K562 (cell line): ENCODE results near the gene CHMP2A. TPM values are rescaled to one million over a fixed set of nuclear protein-coding genes. Genes with fewer than 3 reads are reported as not detected.

Experiments used
- BCLAF1 ChIP-seq, 2 experiments: fragments of 450-650 bp in 1 of 2; IDR thresholded peaks; 2 replicates each; pipeline ENCODE4 v1.6.1; 2011 to 2017; ENCODE audit warnings: low read depth in 2 of 2, antibody characterized with exemption in 1 of 2, borderline replicate concordance in 1 of 2, low read length in 1 of 2, mild to moderate bottlenecking in 1 of 2, mixed read lengths in 1 of 2; ENCODE audit not compliant: control insufficient read depth in 1 of 2
- CC2D1A ChIP-seq: fragments of 450-650 bp; IDR thresholded peaks from 2 replicates; pipeline ENCODE4 v1.6.1; 2017; ENCODE audit warnings: mild to moderate bottlenecking
- CREM ChIP-seq: IDR thresholded peaks from 2 replicates; pipeline ENCODE4 v1.6.1; 2014; ENCODE audit warnings: antibody characterized with exemption, low read depth
- EP400 ChIP-seq: fragments of 450-650 bp; IDR thresholded peaks from 2 replicates; pipeline ENCODE4 v1.6.1; 2017; ENCODE audit warnings: antibody characterized with exemption, mild to moderate bottlenecking, moderate library complexity
- ESRRA ChIP-seq: fragments of 450-650 bp; IDR thresholded peaks from 2 replicates; pipeline ENCODE4 v1.6.1; 2014; ENCODE audit warnings: low read depth, mild to moderate bottlenecking, moderate library complexity, borderline replicate concordance
- FIP1L1 ChIP-seq: fragments of 200-400 bp; formaldehyde crosslinking; IDR thresholded peaks from 2 replicates; pipeline ENCODE4 v1.6.1; 2018; ENCODE audit warnings: mild to moderate bottlenecking, low read depth, low read length; ENCODE audit not compliant: poor library complexity, severe bottlenecking
- HNRNPLL ChIP-seq: fragments of 200-400 bp; formaldehyde crosslinking; IDR thresholded peaks from 2 replicates; pipeline ENCODE4 v1.6.1; 2017; ENCODE audit warnings: low read length, low read depth, mild to moderate bottlenecking; ENCODE audit not compliant: poor library complexity, severe bottlenecking
- LCOR ChIP-seq: sonication (generic); formaldehyde crosslinking; IDR thresholded peaks from 2 replicates; pipeline ENCODE4 v1.8.0; 2022; ENCODE audit warnings: mild to moderate bottlenecking, missing genetic modification reagents
- MTA3 ChIP-seq: fragments of 450-650 bp; formaldehyde crosslinking; IDR thresholded peaks from 2 replicates; pipeline ENCODE4 v1.6.1; 2017; ENCODE audit warnings: mild to moderate bottlenecking, borderline replicate concordance
- NR4A1 ChIP-seq, 2 experiments: fragments of 250-450 bp in 1 of 2; fragments of 450-650 bp in 1 of 2; sonication (Bioruptor Pico) in 1 of 2; IDR thresholded peaks; 2 replicates each; pipeline versions ENCODE4 v1.4.0 to v1.6.1; 2016 to 2020; ENCODE audit warnings: mild to moderate bottlenecking in 2 of 2, missing compliant biosample characterization in 1 of 2, missing genetic modification characterization in 1 of 2, moderate library complexity in 1 of 2
- POLR2AphosphoS5 ChIP-seq: IDR thresholded peaks from 2 replicates; pipeline ENCODE4 v1.6.1; 2011; ENCODE audit warnings: mild to moderate bottlenecking, low read depth, low read length, moderate library complexity; ENCODE audit not compliant: control insufficient read depth, insufficient read depth
- RBM22 ChIP-seq: fragments of 200-400 bp; formaldehyde crosslinking; IDR thresholded peaks from 2 replicates; pipeline ENCODE4 v1.6.1; 2018; ENCODE audit warnings: low read length, low read depth; ENCODE audit not compliant: poor library complexity, severe bottlenecking
- RFX1 ChIP-seq: fragments of 450-650 bp; IDR thresholded peaks from 2 replicates; pipeline ENCODE4 v1.6.1; 2016; ENCODE audit warnings: mild to moderate bottlenecking, moderate library complexity
- SRSF1 ChIP-seq: fragments of 200-400 bp; formaldehyde crosslinking; IDR thresholded peaks from 2 replicates; pipeline ENCODE4 v1.6.1; 2017; ENCODE audit warnings: mild to moderate bottlenecking, low read depth, low read length, moderate library complexity
- TAF1 ChIP-seq: IDR thresholded peaks from 2 replicates; pipeline ENCODE4 v1.6.1; 2011; ENCODE audit warnings: mild to moderate bottlenecking, low read length, moderate library complexity; ENCODE audit not compliant: insufficient read depth, control insufficient read depth, severe bottlenecking; ENCODE audit errors: extremely low read depth
- ZNF586 ChIP-seq: fragments of 450-650 bp; formaldehyde crosslinking; conservative IDR thresholded peaks from 2 replicates; pipeline ENCODE4 v1.4.0; 2020; ENCODE audit warnings: mild to moderate bottlenecking, moderate library complexity
- polyA plus RNA-seq, 8 experiments: library from polyadenylated mRNA; depleted of rRNA in 4 of 8; stranded (reverse) in 5 of 8; unstranded in 3 of 8; fragments of >200 nt; fragmentation: Nextera tagmentation in 2 of 8; fragmentation: Illumina TruSeq in 1 of 8; extraction: Ambion mirVana in 2 of 8; extraction: Trizol in 1 of 8; gene quantifications; 2 replicates each; pipeline versions ENCODE4 v1.2.1 to v1.2.3, GENCODE V29; 2011 to 2014; ENCODE audit warnings: inconsistent platforms in 1 of 8, missing spikeins in 1 of 8
- total RNA-seq, 7 experiments: library from RNA; depleted of rRNA in 6 of 7; stranded (reverse); fragments of >200 nt in 6 of 7; fragmentation: Illumina TruSeq in 2 of 7; extraction: Trizol in 2 of 7; gene quantifications; 2 replicates each; pipeline versions ENCODE4 v1.2.1 to v1.2.3, GENCODE V29; 2011 to 2021; ENCODE audit warnings: low replicate concordance in 1 of 7
- TF ChIP-seq, protein P1 (sequence below): sonication (generic); formaldehyde crosslinking; IDR thresholded peaks from 2 replicates; pipeline ENCODE4 v1.8.0; 2022; ENCODE audit warnings: missing genetic modification reagents, mild to moderate bottlenecking, moderate library complexity, borderline replicate concordance
- TF ChIP-seq, protein P2 (sequence below): sonication (generic); formaldehyde crosslinking; IDR thresholded peaks from 2 replicates; pipeline ENCODE4 v1.9.0; 2022; ENCODE audit warnings: mild to moderate bottlenecking, missing genetic modification reagents
- TF ChIP-seq, protein P3 (sequence below): sonication (generic); formaldehyde crosslinking; IDR thresholded peaks from 2 replicates; pipeline ENCODE4 v1.9.0; 2022; ENCODE audit warnings: mild to moderate bottlenecking, missing genetic modification reagents

CHMP2A gene
- total and polyA plus RNA-seq, 9 of the 15 experiments (the other 6 are each of a cell fraction or from before 2014, with no cell fraction given), result 57.6 to 159 (median 87.2) TPM

- TF ChIP-seq CREM (peak; percentile 99), ZNF586 (CRISPR knock-in tag) (no peak), MTA3 (peak; percentile 45), ESRRA (peak; percentile 43; the same call in 1 of the 2 replicates), RBM22 (peak; percentile 78), FIP1L1 (peak; percentile 63), HNRNPLL (peak; percentile 49), EP400 (peak; percentile 74), TAF1 (no peak), CC2D1A (peak; percentile 23; the same call in 1 of the 2 replicates), POLR2AphosphoS5 (peak; percentile 37; the same call in 1 of the 2 replicates), SRSF1 (no peak), RFX1 (peak; percentile 96), BCLAF1 (IDR thresholded peaks at IDR 0.05; ENCODE audit: borderline replicate concordance in 1 of 2, control insufficient read depth in 1 of 2, low read depth in 2 of 2, low read length in 1 of 2) (no peak), NR4A1 (CRISPR knock-in tag; IDR thresholded peaks at IDR 0.05) (peak; percentile 53; the same call in 1 of the 2 replicates), NR4A1 (tag; IDR thresholded peaks at IDR 0.05) (0 out of 2 replicates have a peak, but pooled peaks have one; percentile 16), LCOR (CRISPR knock-in tag) (peak; percentile 65; the same call in 1 of the 2 replicates)
- TF ChIP-seq, protein P1, sequence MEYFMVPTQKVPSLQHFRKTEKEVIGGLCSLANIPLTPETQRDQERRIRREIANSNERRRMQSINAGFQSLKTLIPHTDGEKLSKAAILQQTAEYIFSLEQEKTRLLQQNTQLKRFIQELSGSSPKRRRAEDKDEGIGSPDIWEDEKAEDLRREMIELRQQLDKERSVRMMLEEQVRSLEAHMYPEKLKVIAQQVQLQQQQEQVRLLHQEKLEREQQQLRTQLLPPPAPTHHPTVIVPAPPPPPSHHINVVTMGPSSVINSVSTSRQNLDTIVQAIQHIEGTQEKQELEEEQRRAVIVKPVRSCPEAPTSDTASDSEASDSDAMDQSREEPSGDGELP (CRISPR knock-in tag), result peak; percentile 93
- TF ChIP-seq, protein P2, sequence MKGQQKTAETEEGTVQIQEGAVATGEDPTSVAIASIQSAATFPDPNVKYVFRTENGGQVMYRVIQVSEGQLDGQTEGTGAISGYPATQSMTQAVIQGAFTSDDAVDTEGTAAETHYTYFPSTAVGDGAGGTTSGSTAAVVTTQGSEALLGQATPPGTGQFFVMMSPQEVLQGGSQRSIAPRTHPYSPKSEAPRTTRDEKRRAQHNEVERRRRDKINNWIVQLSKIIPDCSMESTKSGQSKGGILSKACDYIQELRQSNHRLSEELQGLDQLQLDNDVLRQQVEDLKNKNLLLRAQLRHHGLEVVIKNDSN (CRISPR knock-in tag), result no peak
- TF ChIP-seq, protein P3, sequence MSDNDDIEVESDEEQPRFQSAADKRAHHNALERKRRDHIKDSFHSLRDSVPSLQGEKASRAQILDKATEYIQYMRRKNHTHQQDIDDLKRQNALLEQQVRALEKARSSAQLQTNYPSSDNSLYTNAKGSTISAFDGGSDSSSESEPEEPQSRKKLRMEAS (CRISPR knock-in tag), result peak; percentile 83
Measured at GRCh38 chr19:58575183-58576041, 20.5 kb upstream of the CHMP2A start (continued).
